ENCODE results near the gene CLCN7.
"Not testable (repeated sequence)": the region's sequence is repeated elsewhere in the genome, so short reads cannot be mapped to it uniquely, and the experiment has no call there.

Gene CLCN7

DNA sequence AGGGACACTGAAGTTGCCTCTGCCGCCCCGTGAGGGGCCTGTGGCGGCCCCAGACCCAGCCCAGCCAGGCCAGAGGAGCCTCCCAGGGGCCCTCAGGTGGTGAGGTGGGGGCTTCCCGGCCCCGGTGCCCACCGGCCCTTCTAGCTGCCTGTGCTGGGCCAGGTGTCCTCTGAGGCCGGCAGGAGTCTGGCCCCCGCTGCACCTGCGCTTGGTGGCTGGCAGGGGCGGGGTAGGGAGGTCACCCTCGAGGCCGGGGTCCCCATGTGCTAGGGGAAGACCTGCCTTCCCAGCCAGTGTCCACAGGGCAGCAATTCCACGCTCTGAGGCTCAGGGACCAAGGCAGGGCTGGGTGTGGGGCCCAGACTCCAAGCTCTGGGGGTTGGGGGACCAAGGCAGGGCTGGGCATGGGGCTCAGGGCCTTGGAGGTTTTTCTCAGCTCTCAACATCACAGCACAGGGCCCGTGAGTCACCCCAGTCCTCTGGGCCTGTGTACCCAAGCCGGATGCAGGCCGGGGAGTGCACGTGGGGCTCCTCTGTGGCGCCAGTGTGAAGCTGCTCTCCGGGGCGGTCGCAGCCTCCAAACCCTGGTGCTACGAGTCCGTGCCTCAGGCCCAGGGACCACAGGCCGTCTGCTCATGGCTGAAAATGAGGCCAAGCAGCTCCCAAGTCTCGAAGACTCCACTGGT lies 29.2 kb downstream of the CLCN7 start:
- no peak for FAIRE-seq
- no peak for DNase-seq (ENCODE audit: low spot score)

DNA sequence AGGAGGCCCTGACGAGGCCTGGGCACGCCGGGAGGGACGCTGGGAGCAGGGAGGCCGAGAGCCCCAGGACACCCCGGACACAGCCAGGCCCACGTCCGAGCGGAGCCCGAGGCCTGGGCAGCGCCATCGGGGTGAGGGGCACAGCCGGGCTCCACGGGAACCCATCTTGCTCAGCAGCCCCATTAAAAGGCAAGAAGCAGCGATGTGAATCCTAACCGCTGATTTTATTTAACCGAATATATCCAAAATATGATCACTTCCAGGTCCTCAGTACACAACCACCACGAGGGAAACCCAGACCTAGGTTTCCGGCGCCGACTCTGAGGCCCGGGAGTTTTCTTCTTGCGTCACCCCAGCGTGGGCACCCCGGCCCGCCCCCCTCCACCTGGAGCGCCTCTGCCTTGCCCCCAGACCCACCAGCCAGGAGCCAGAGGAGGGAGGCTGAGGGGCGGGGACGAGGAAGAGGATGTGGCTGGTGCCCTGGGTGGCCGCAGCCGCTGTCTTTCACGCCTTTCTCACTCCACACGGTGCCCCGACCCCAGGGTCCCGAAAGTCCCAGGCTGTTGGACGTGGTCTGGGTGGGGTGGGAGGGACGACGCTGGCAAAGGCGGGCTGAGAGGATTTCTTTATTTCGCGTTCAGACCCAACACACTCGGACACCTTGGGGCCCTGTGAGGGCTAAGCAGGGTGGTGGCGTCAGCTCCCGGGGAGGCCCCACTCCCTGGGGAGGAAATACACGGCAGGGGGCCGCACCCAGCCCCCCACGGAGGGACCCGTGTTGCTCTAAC lies 29.9 kb downstream of the CLCN7 start:
- DNase-seq (ENCODE audit: low spot score) = no peak
- no peak for FAIRE-seq

DNA sequence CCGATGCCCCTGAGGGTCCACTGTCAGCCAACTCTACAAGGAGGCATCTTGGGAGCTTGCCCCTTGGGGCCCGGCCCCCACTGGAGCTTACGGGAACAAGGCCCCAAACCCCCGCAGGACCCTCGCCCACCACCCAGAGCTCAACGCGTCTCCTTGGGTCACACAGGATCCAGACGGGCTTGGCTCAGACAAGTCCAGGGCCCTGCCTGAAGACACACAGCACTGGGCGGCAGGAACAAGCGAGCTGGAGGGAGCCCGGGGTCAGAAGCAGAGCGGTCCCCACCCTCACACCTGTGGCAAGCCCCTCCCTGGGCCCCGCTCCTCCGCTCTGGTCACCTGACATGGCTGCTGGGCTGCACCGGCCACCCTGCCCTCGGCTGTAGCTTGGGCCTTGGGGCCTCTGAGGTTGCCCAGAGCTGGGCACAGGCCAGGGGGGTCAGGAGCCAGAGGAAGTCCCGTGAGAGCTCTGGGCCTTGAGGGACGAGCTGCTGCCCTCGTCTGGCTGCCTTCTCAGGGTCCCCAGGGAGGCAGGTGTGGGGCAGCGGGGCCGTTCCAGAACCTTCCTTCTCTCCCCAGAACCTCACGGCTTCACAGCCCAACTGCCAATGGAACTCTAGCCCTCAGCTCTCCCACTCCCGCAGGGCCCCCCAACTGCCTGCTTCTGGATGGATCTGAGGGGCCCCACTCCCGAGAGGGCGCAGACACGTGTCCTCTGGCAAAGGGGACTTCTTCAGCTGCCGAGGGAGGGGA lies 30.7 kb downstream of the CLCN7 start, which contains the start of gene CCDC154:
TSS of gene CCDC154 (minus strand) at position 577 of the 750 bp plus-strand sequence. CDS start at position 343, 234 bp downstream.
- FAIRE-seq (peak; percentile 30), DNase-seq (ENCODE audit: low spot score) (no peak)

DNA sequence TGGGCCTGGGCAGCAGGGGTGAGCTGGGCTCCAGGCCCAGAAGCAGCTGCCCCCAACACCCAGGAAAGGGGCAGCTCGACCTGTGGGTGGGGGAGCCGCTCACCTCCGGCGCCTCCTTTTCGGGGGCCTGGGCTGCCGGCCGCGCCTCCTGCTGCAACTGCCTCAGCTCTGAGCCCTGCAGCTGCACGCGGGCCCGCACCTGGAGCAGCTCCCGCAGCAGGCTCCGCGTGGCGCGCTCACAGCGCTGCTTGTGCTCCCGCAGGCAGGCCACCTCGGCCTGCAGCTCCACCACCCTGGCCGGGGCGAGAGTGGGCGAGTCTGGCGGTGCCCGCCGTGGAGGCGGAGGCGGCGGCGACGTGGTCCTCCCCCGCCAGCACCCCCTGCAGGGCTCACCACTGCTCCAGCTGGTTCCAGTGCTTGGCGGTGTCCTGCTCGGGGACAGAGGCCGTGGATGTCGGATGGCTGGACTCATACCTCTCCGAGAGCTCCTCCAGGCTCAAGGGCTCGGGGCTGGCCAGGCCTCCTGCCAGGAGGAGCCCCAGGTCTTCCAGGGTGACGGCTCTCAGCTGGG lies 31.3 kb downstream of the CLCN7 start:
- FAIRE-seq = no peak

DNA sequence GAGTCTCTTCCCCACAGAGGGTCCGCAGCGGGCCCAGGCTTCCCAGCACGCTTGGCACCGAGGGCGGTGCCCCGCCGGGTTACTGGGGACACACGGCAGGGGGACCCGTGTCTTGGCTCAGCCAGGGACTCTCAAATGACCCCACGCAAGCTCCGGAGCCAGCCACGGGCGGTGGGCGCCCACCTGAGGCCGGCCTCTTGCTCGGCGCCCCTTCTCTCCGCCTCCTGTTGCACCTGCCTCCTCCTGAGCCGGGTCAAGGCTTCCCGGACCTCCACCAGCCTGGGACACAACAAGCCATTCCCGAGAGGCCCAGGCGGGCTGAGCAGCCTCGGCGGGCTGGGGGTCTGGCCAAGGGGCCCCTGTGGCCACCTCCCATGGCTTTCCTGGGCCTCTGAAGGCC lies 32.1 kb downstream of the CLCN7 start:
- DNase-seq (ENCODE audit: low spot score) = no peak
- no peak for FAIRE-seq

More for the DNA sequence above, 31.3 kb downstream of the CLCN7 start:
- no peak for DNase-seq (ENCODE audit: low spot score)

DNA sequence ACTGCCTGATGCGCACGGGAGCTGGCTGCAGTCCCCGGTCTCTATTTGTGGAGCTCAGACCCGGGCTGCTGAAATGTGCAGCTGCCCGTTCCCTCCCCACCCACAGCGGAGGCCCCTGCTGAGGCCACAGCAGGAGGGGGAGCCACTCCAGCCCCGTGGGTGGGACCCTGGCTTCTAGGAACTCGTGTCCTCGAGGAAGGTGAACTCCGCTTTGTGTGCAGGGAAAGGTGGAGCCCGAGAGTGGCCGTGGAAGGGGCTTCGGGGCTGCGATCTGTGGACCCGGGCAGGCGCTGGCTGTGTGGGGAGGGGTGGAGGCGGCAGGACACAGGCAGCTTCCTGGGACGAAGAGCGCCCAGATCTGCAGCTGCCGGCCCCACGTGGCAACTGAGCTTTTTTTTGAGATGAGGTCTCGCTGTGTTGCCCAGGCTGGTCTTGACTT lies 33.4 kb downstream of the CLCN7 start:
- DNase-seq (ENCODE audit: low spot score) = no peak
- no peak for FAIRE-seq

DNA sequence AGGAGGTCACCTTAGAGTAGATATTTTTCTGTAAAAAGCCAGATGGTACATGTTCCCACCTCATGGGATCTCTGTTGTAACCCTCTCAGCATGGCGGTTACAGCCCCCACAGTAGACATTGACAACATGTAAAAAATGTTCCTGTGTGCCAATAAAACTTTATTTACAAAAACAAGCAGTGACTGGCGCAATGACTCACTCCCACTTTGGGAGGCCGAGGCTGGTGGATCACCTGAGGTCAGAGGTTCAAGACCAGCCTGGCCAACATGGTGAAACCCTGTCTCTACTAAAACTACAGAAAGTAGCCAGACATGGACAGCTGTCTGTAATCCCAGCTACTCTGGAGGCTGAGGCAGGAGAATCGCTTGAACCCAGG lies 35.1 kb downstream of the CLCN7 start:
- FAIRE-seq; DNase-seq (ENCODE audit: low spot score): not testable (repeated sequence)

DNA sequence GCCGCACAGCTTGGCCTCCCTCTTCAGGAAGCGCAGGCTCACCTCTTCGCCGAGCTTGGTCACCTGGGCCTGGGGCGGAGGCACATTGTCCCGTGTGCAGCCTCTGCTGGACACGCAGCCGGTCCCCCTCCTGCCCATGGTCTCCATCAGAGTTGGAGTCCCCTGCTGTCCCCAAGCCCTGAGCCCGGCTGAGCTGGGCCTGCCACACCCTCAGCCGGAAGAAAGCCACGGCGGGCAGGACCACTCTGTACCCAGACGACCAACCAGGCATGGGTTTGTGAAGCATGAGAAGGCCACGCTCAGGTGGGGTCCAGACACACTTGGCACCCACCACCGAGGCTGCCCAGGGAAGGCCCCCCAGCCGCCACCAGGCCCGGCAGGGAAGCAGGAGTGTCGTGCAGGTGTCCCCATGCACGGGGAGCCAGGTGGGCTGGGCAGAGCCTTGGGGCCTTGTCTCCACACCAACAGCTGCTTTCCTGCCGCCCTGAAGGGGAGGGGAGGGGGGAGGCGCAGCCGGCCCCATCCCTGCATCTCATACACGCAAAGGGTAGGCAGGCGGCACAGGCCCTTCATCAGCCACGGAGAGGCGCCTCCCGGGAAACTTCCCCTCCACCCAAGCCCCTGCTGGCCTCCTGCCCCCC lies 35.6 kb downstream of the CLCN7 start:
- FAIRE-seq = no peak

DNA sequence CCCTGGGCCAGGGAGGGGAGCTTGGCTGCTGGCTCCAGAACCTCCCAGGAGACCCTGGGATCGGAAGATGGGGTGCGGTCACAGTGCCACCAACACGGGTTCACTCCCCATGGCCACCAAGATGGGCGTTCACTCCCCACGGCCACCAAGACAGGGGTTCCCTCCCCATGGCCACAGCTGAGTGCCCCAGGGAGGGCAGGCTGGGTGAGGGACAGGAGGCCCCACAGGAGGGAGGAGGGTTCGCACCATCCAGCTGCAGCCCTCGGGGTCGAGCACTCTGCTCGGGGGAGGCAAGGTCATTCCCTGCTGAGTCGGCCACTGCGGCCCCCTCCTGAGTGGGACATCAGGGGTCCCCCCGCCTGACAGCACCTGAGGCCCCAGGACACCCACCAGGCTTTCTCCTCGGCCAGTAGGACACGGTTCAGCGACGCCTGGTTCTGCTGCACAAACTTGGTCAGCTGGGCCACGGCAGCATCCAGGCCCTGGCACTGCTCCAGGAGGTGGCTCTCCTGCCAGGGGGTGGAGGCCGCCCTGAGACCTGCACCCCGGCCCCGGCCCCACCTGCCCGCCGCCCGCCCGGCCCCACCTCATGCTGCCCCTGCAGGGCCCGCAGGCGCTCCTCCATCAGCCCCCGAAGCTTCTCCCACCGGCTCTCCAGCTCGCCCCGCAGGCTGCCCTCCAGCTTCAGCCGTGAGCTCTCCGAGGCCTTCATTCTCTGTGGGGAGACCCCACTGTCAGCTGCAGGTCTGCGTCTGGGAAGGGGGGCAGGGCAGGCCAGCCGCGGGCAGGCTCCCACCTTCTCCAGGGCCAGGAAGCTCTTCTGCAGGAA lies 36.4 kb downstream of the CLCN7 start:
- FAIRE-seq = no peak
- DNase-seq (ENCODE audit: low spot score) = no peak

More for the DNA sequence above, 35.6 kb downstream of the CLCN7 start:
- no peak for DNase-seq (ENCODE audit: low spot score)

DNA sequence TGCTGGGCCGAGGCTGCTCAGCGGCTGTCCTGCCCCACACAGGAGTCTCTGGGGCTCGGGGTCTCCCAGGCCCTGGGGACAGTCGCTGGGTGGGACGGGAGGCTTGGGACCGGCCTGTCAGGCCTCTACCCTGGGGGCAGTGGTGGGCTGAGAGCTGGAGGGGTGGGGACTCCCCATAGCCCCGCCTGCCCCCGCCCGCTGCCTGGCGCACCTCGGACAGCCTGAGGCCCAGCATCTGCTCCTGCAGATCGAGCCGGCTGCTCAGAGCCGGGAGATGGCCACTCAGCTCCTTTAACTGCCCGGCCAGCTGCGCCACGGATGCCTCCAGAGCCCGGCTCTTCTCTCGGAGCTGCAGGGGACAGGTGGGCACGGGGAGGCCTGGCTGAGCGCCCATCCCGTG lies 37.2 kb downstream of the CLCN7 start:
- no peak for FAIRE-seq
- no peak for DNase-seq (ENCODE audit: low spot score)

DNA sequence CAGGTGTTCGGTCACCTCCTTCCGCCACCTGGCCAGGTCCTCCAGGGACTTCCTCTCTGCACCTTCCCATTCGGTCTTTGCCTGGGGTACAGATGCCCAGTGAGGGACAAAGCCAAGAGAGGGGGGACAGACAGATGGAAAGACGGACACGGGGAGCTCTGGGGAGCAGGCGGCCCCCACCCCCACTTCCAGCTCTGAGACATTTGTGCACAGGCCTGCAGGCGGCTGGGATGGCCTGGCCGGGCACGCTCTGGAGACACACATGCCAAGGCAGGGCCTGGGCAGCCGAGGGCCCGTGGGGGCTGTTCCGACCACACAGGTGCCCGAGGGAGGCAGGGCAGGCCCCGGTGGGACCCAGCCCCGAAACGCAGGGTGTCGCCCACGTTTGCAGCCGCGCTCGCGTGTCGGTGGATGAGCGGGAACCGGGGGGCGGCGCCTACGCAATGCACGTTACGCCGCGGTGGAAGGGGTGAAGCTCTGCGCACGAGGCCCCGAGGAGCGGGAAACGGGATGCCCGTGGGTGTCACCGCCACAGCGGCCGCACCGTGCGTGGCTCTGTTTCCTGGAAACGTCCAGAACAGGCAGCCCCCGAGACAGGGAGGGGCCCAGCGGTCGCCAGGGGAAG lies 38.0 kb downstream of the CLCN7 start:
- DNase-seq (ENCODE audit: low spot score) (no peak), FAIRE-seq (no peak)

DNA sequence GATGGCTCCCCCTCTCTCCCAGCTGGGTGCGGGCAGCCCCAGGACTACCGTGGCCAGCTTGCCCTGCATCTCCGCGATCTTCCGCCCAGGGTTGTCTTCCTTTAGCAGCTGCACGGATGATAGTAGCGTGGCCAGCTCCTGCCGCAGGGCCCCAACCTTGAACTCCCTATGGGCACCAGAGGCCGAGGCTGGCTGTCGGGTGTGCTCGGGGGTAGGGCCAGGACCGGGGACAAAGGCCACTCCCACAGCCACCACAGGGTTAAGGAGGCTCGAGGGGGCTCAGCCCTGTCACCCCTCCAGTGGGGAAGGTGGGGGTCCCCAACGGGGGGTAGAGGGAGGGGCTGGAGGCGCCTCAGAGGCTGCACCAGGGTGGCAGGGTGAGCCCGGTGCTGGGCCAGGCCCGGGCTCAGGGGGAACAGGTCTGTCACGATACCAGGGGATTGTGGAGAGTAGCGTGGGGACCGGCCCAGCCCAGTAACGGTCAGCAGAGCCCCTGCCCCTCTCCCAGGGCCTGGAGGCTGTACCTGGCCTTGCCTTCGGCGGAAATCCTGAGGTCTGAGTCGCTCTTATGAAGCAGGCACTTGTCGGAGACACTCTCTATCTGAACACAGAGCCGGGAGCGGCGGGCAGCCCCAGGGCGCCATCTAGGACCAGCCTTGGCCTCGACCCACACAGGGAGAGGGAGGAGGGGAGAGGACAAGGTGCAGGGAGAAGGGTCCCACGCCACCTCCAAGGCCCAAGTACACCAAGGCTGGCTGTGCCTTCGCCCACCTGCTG lies 38.7 kb downstream of the CLCN7 start:
- no peak for DNase-seq (ENCODE audit: low spot score)
- no peak for FAIRE-seq

DNA sequence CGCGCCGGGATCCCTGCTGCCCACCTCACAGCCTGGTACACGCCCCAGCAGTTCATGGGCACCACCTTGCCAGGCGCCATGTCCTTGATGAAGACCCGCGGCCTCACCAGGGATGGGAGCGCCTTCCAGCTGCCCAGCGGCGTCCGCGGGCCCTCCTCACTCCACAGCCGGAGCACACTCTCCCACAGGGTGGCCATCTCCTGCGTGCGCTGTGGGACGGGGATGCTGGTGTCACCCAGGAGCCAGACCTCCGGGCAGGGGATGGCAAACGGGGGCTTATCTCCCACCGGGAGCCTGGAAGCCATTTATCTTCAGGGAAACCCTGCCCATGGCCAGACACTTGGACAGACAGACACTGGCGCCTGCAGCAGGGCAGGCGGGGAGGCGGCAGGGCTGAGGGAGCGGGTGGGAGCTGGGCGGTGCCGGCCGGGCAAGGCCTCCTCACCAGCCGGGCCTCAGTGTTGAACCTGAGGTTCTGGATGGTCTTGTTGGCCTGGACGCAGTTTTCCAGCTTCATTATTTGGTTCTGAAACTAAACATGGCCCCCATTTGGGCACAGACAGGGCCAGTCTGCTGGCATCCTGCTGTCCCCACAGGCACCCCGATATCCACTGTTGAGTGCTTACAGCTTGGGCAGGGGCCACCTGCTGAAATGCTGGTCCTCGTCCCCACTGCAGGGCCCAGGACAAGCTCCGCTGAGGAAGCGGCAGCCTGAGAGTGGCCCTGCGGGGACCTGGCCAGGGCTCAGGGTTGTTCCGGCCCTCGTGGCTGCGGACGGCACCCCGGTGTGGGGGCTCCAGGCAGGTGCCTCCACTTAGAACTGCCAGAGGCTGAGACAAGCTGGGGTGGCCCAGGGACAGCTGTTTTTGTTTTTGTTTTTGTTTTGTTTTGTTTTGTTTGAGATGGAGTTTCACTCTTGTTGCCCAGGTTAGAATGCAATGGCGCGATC lies 39.9 kb downstream of the CLCN7 start:
- no peak for FAIRE-seq
- DNase-seq (ENCODE audit: low spot score) = no peak

DNA sequence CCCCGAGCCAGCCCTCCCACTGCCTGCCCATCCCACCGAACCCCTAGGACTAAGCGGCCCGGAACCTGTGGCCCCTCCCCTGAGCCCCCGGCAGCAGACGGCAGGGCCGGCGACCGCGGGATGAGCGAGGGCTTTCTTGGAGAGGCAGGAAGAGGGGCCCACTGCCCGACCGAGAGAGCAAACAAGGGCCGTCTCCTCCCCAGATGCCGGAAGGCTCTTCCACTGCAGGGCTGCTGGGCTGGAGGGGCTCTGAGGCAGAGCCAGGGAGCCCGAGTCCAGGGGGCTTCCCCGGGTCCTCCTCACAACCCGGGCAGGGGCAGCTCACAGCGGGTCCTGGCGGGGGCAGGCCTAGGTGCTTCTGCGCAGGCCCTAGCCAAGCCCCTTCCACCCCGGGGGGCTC lies 41.1 kb downstream of the CLCN7 start:
- no peak for FAIRE-seq
- DNase-seq (ENCODE audit: low spot score) = no peak

DNA sequence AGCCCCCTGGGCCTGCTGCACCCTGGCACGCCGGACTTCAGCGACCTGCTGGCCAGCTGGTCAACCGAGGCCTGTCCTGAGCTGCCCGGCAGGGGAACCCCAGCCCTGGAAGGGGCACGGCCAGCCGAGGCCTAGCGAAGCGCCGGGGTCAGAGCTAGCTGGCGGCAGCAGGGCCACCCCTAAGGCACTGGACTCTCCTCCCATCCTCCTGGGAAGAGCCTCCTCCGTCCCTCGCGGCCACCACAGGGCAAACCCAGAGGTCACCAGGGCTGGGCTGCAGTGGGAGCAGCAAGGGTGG lies 41.6 kb downstream of the CLCN7 start:
- FAIRE-seq = no peak

DNA sequence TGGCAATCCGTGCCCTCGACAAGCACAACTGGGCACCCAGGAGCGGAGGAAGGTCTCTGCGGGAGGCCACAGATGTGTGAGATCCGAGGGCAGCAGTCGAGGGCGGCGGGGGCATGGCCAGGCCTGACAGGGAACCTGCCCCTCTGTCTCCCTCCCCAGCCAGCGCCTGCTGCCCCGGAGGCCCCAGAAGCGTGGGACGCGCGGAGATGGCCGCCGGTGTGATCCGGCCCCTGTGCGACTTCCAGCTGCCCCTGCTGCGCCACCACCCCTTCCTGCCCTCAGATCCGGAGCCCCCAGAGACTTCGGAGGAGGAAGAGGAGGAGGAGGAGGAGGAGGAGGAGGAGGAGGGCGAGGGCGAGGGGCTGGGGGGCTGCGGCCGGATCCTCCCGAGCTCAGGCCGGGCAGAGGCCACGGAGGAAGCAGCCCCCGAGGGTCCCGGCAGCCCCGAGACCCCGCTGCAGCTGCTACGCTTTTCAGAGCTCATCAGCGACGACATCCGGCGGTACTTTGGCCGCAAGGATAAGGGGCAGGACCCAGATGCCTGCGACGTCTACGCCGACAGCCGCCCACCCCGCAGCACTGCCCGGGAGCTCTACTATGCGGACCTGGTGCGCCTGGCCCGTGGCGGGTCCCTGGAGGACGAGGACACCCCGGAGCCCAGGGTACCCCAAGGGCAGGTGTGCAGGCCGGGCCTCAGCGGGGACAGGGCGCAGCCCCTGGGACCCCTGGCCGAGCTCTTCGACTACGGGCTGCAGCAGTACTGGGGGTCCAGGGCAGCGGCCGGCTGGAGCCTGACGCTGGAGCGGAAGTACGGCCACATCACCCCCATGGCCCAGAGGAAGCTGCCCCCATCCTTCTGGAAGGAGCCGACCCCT lies 42.2 kb downstream of the CLCN7 start:
- DNase-seq (ENCODE audit: low spot score) (no peak), FAIRE-seq (no peak)

More for the DNA sequence above, 41.6 kb downstream of the CLCN7 start:
- DNase-seq (ENCODE audit: low spot score) = no peak

Data from urothelium cell line (cell line).